Psoas muscle (tissue), 8 donors: ENCODE measurements around the gene CLEC10A. TPM values are rescaled to one million over a fixed set of nuclear protein-coding genes. Genes with fewer than 3 reads are reported as not detected.

Source experiments
- ATAC-seq, 4 donors: fragments of 200-7000 bp; cut with Tn5 transposase; one replicate each; pipeline ENCODE4 v1.9.1; 2020; ENCODE audit warnings: moderate library complexity in 3 of 4, mild to moderate bottlenecking in 2 of 4
- DNase-seq, 2 donors: peaks; one replicate each; pipeline ENCODE4 v3.0.0-alpha.2; 2020
- H3K27ac ChIP-seq: fragments of 200-600 bp; one replicate; pipeline ENCODE4 v1.8.0; 2022
- H3K27me3 ChIP-seq, 3 donors: fragments of 200-600 bp in 1 of 3; one replicate each; pipeline versions ENCODE4 v1.6.1 to v1.8.0; 2013 to 2022; ENCODE audit warnings: low read length in 2 of 3, mild to moderate bottlenecking in 2 of 3, moderate library complexity in 1 of 3; ENCODE audit not compliant: insufficient read depth in 3 of 3
- H3K36me3 ChIP-seq, 2 donors: fragments of 200-600 bp in 1 of 2; one replicate each; pipeline versions ENCODE4 v1.6.1 to v1.8.0; 2013 to 2022; ENCODE audit warnings: low read depth in 1 of 2, mild to moderate bottlenecking in 1 of 2, moderate library complexity in 1 of 2; ENCODE audit not compliant: insufficient read depth in 1 of 2
- H3K4me1 ChIP-seq: fragments of 200-600 bp; one replicate; pipeline ENCODE4 v1.8.0; 2022
- H3K4me3 ChIP-seq: fragments of 200-600 bp; one replicate; pipeline ENCODE4 v1.8.0; 2022; ENCODE audit warnings: mild to moderate bottlenecking
- H3K9me3 ChIP-seq: fragments of 200-600 bp; one replicate; pipeline ENCODE4 v1.8.0; 2022
- CTCF ChIP-seq: fragments of 200-600 bp; IDR thresholded peaks from one replicate; pipeline ENCODE4 v1.8.0; 2022; ENCODE audit warnings: antibody characterized with exemption
- WGBS, 3 donors: extraction: QIAGEN DNeasy Blood & Tissue Kit; methylation state at CpG; one replicate each; pipeline versions ENCODE4 v1.1.6 to v1.1.7; 2013; 5-methylcytosine and 5-hydroxymethylcytosine counted together
- intact Hi-C, 2 donors: fragments of 100-400 bp; cut with DNase I; formaldehyde crosslinking; loops; one replicate each; pipeline versions ENCODE4 v1.11.0 to v1.14.2; 2022
- polyA plus RNA-seq, 3 donors: library from polyadenylated mRNA; stranded (reverse); fragments of 200-250 nt; gene quantifications; one replicate each; pipeline ENCODE4 v1.2.3, GENCODE V29; 2013
- total RNA-seq, 4 donors: library from RNA; stranded (reverse); fragmentation: NEBNext Ultra II Directional in 2 of 4; extraction: Animal tissue kit (Norgen Biotek cat#: 25700) in 2 of 4; gene quantifications; one replicate each; pipeline versions ENCODE4 v1.2.1 to v1.2.4, GENCODE V29; 2021 to 2023
- donor health status: healthy with polysubstance abuse.
- donor health status: DM: no; HTN: no; CAD: no; lungs with moderate emphysema.
- donor health status: Bipolar disorder and iron deficiency.
- donor health status: healthy.
- donor health status: DM: yes; HTN: yes; CAD: no.
- donor health status: DM: no; HTN: no; CAD: no.
- donor health status: DM: no; HTN: no; CAD: no.
- donor health status: DM: yes; HTN: yes; CAD: no.

The CLEC10A gene
- total and polyA plus RNA-seq, 7 donors = 0.69 to 4.9 (median 2.0) TPM

DNA sequence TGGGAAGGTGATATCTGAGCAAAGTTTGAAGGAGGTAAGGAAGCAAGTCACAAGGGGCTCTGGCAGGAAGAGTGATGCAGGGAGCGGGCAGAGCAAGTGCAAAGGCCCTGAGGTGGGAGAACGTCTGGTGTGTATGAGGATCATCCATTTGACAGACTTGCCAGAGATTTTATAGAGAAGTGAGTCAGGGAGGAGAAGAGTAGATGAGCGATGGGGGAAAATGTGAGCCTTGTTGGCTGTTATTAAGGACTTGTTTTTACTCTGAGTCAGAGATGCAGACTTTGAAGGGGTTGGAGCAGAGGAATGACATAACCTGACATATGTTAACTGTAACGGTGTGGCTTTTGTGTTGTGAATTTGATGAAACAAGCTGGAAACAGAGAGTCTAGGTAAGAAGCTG, 3.5 kb upstream of the CLEC10A start:
- Histone ChIP-seq H3K4me1 (no peaks in the 10 kb centered on the region), H3K36me3 (no peaks in the 10 kb centered on the region), H3K27ac (no peak overlapping the region), H3K9me3 (no peaks in the 10 kb centered on the region), H3K27me3 (peaks cover 0 to 20% (median 3%) of the 10 kb centered on the region in 3 donors), H3K4me3 (no peak overlapping the region)
- WGBS, 3 donors = 81 to 83% (median 82%) methylated on average over 4 of the region's 4 CpGs
- no peak for TF ChIP-seq CTCF
- ATAC-seq (no peak), DNase-seq (no peak)
- intact Hi-C loops = no loop called here

DNA sequence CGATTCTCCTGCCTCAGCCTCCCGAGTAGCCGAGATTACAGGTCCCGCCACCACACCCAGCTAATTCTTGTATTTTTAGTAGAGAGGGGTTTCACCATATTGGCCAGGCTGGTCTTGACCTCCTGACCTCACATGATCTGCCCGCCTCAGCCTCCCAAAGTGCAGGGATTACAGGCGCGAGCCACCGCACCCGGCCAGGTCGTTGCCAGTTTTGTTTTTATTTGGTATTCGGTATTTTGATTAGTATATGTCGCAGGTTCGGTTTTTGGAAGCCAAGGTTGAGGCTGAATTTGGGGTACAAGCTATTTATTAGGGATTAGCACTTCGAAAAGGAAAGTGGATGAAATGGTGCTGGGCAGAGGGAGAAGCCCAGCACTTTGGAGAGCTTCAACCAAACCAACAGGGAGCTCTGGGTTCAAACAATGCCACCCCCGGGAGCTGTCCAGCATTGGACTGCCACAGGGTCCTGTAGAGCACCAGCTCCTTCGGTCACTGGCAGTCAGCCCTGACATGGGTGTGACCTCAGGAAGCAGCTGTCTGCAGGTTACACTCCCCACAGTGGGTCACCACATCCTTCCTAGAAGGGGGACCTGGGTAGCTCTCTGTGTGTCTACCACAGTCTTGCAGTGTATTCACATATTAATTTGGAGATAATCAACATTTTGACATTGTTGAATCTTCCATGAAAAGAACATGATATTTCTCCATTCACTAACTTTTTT, 1.5 kb upstream of the CLEC10A start:
- Histone ChIP-seq H3K27me3 (peaks cover 0 to 13% (median 3%) of the 10 kb centered on the region in 3 donors), H3K4me1 (no peaks in the 10 kb centered on the region), H3K27ac (no peak overlapping the region), H3K4me3 (no peak overlapping the region), H3K9me3 (no peaks in the 10 kb centered on the region), H3K36me3 (no peaks in the 10 kb centered on the region)
- peak in 1 of 2 donors; percentile 64 for DNase-seq
- no peak for TF ChIP-seq CTCF
- no peak for ATAC-seq
- 79 to 90% (median 81%) methylated on average over 16 of the region's 16 CpGs for WGBS, 3 donors
- intact Hi-C loops = no loop called here

DNA sequence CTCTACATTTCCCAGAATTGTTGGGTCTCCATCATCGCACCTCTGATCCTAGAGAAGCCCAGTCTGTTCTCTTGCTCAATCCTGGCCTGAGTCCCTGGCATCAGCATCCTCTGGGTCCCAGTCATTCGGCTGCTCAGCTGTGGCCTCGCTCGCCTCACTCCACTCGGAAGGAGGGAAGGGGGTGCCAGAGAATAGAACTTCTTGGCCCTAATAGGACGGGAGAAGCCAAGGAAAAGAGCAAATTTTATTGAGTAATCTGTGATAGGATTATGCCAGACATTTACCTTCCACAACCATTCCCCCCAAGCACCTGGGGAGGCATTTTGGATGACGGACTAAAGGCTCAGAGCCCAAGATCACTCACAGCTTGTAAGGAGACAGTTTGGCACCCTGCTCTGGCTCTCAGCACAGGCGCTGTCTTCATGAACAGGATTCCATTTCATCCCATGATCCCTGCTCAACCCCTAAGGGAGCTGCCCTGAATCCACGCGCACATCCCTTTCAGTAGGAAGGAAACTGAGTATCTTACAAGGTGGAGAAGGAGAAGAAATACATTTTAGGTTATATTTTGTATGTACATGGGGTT, 498 bp upstream of the CLEC10A start:
- no peak for TF ChIP-seq CTCF
- Histone ChIP-seq H3K27me3 (peaks cover 0 to 8% (median 3%) of the 10 kb centered on the region in 3 donors), H3K36me3 (no peaks in the 10 kb centered on the region), H3K4me1 (no peaks in the 10 kb centered on the region), H3K27ac (peak overlapping the region; percentile 41), H3K4me3 (no peak overlapping the region), H3K9me3 (no peaks in the 10 kb centered on the region)
- DNase-seq (peak; percentile 78 to 87), ATAC-seq (peak; percentile 61 to 87 (median 78))
- 20 to 22% (median 21%) methylated on average over 10 of the region's 10 CpGs for WGBS, 3 donors
- intact Hi-C loops = no loop called here

DNA sequence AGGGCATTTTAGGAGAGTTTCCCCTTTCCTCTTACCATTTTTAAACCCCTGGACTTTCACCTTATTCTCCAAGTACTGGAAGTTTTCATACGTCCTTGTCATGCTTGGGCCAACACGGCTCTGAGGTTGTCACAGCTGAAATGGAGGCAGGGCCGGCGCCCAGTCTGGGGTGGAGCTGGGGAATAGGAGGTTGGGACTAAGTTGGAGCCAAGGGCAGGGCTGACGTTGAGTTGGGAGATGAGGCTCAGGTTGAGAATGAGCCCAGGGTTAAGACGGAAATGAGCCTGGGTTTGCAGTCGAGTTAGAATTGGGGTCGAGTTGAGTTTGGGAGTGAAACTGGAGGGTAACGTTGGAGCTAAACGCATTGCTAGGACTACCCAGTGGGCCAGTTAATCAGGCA, 1.3 kb downstream of the CLEC10A start:
- 86 to 93% (median 90%) methylated on average over 10 of the region's 10 CpGs for WGBS, 3 donors
- ATAC-seq (no peak), DNase-seq (no peak)
- intact Hi-C loops = loop anchor here in 1 of 2 donors (5.0 kb wide), 1 partner anchor 44 kb away; no protein-coding TSS in a partner anchor
- Histone ChIP-seq H3K9me3 (no peaks in the 10 kb centered on the region), H3K27ac (no peak overlapping the region), H3K36me3 (no peaks in the 10 kb centered on the region), H3K4me1 (no peaks in the 10 kb centered on the region), H3K4me3 (peak overlapping the region; percentile 18), H3K27me3 (peaks cover 0 to 8% (median 3%) of the 10 kb centered on the region in 3 donors)
- no peak for TF ChIP-seq CTCF
